H1 (cell line): ENCODE data around the gene IRAK4. TPM values are rescaled to one million over a fixed set of nuclear protein-coding genes. Genes with fewer than 3 reads are reported as not detected.
A peak's percentile ranks its signal among the peaks of the same experiment; 100 is the strongest.

Source experiments
- CTCF ChIA-PET: fragments of 300-600 bp; sonication (Branson Sonifier 250); formaldehyde crosslinking; loops from one replicate; lab custom pipeline; 2021; ENCODE audit not compliant: partially characterized antibody; lab: Charles Lee
- POLR2A ChIA-PET: fragments of 300-600 bp; sonication (Branson Sonifier 250); formaldehyde crosslinking; loops from one replicate; lab custom pipeline; 2021; ENCODE audit warnings: inconsistent platforms; ENCODE audit not compliant: partially characterized antibody; lab: Charles Lee
- DNase-seq, 2 experiments: peaks; one replicate each; pipeline versions ENCODE4 v3.0.0 to v3.0.0-alpha.2; 2010 to 2022; ENCODE audit warnings: low spot score in 2 of 2, low read depth in 1 of 2, mixed read lengths in 1 of 2
- FAIRE-seq: peaks from 2 replicates; lab custom pipeline; 2011; peaks lifted over from hg19 to GRCh38; lab: Jason Lieb, UNC
- H2AFZ ChIP-seq: 2 replicates; pipeline ENCODE4 v1.8.1; 2012; ENCODE audit warnings: low read length, inconsistent platforms
- H2AK5ac ChIP-seq: 2 replicates; pipeline ENCODE4 v1.6.1; 2013; ENCODE audit warnings: low read depth, low read length
- H2BK120ac ChIP-seq: replicated peaks from 2 replicates; pipeline ENCODE3; 2013; ENCODE audit warnings: low read depth, low read length, inconsistent platforms
- H2BK12ac ChIP-seq: 2 replicates; pipeline ENCODE4 v1.6.1; 2013; ENCODE audit warnings: low read depth, low read length
- H2BK15ac ChIP-seq: 2 replicates; pipeline ENCODE4 v1.6.1; 2013; ENCODE audit warnings: low read length
- H2BK20ac ChIP-seq: 2 replicates; pipeline ENCODE4 v1.6.1; 2013; ENCODE audit warnings: low read length
- H2BK5ac ChIP-seq: 2 replicates; pipeline ENCODE4 v1.6.1; 2013; ENCODE audit warnings: low read depth, low read length
- H3K14ac ChIP-seq: 2 replicates; pipeline ENCODE4 v1.6.1; 2013; ENCODE audit warnings: inconsistent platforms; ENCODE audit not compliant: insufficient read length
- H3K18ac ChIP-seq: 2 replicates; pipeline ENCODE4 v1.6.1; 2013; ENCODE audit warnings: low read length; ENCODE audit errors: extremely low read depth
- H3K23ac ChIP-seq: 2 replicates; pipeline ENCODE4 v1.6.1; 2013; ENCODE audit warnings: inconsistent platforms; ENCODE audit not compliant: insufficient read length
- H3K23me2 ChIP-seq: 2 replicates; pipeline ENCODE4 v1.6.1; 2013; ENCODE audit warnings: low read depth, low read length
- H3K27ac ChIP-seq: 2 replicates; pipeline ENCODE4 v1.6.1; 2011; ENCODE audit warnings: low read depth, low read length, inconsistent platforms
- H3K27me3 ChIP-seq, 4 experiments: replicated peaks in 1 of 4; 1 replicate in 1 of 4; 2 replicates in 3 of 4; pipeline versions ENCODE4 v1.6.1 to v1.8.1; 2011 to 2013; ENCODE audit warnings: low read length in 3 of 4, mild to moderate bottlenecking in 3 of 4, inconsistent platforms in 2 of 4, mixed read lengths in 2 of 4, moderate library complexity in 1 of 4; ENCODE audit not compliant: control insufficient read depth in 3 of 4, insufficient read depth in 3 of 4; ENCODE audit errors: extremely low read depth in 1 of 4
- H3K36me3 ChIP-seq, 4 experiments: 2 replicates each; pipeline versions ENCODE4 v1.6.1 to v1.8.1; 2011 to 2013; ENCODE audit warnings: mild to moderate bottlenecking in 4 of 4, low read length in 3 of 4, moderate library complexity in 2 of 4, control low read depth in 1 of 4, inconsistent platforms in 1 of 4; ENCODE audit not compliant: insufficient read depth in 4 of 4, control insufficient read depth in 2 of 4
- H3K4ac ChIP-seq: replicated peaks from 2 replicates; pipeline ENCODE3; 2013; ENCODE audit warnings: low read length, low read depth, mixed read lengths, inconsistent platforms; ENCODE audit not compliant: insufficient read length
- H3K4me1 ChIP-seq, 4 experiments: replicated peaks in 1 of 4; 1 replicate in 1 of 4; 2 replicates in 3 of 4; pipeline versions ENCODE4 v1.6.1 to v1.8.1; 2011 to 2013; ENCODE audit warnings: low read length in 3 of 4, inconsistent platforms in 2 of 4, mixed read lengths in 1 of 4; ENCODE audit not compliant: insufficient read depth in 4 of 4, control insufficient read depth in 3 of 4
- H3K4me2 ChIP-seq, 2 experiments: 2 replicates each; pipeline versions ENCODE4 v1.6.1 to v1.8.1; 2011 to 2013; ENCODE audit warnings: low read depth in 2 of 2, low read length in 2 of 2, control low read depth in 1 of 2, inconsistent platforms in 1 of 2, mild to moderate bottlenecking in 1 of 2; ENCODE audit not compliant: insufficient read depth in 1 of 2
- H3K4me3 ChIP-seq, 4 experiments: fragments of 200-600, 300-600 bp in 1 of 4; sonication (generic), shearing (Covaris generic), sonication (Bioruptor Twin) in 1 of 4; 2 replicates each; pipeline versions ENCODE4 v1.5.1 to v1.8.1; 2011 to 2016; ENCODE audit warnings: low read length in 4 of 4, low read depth in 3 of 4, control low read depth in 2 of 4, inconsistent platforms in 2 of 4, mild to moderate bottlenecking in 2 of 4, mixed read lengths in 1 of 4, moderate library complexity in 1 of 4; ENCODE audit not compliant: insufficient read depth in 2 of 4; ENCODE audit errors: extremely low read depth in 1 of 4
- H3K56ac ChIP-seq: replicated peaks from 2 replicates; pipeline ENCODE3; 2013; ENCODE audit warnings: low read depth, mild to moderate bottlenecking, mixed read lengths, low read length, inconsistent platforms; ENCODE audit not compliant: insufficient read length
- H3K79me1 ChIP-seq: 2 replicates; pipeline ENCODE4 v1.6.1; 2013; ENCODE audit warnings: low read depth, low read length, control low read depth
- H3K79me2 ChIP-seq, 2 experiments: 2 replicates each; pipeline versions ENCODE4 v1.6.1 to v1.8.1; 2012 to 2013; ENCODE audit warnings: low read length in 2 of 2, mild to moderate bottlenecking in 2 of 2, inconsistent platforms in 1 of 2; ENCODE audit not compliant: insufficient read depth in 2 of 2, control insufficient read depth in 1 of 2
- H3K9ac ChIP-seq, 4 experiments: replicated peaks in 1 of 4; 1 replicate in 1 of 4; 2 replicates in 3 of 4; pipeline versions ENCODE4 v1.6.1 to v1.8.1; 2011 to 2013; ENCODE audit warnings: low read depth in 3 of 4, low read length in 3 of 4, control low read depth in 2 of 4, mild to moderate bottlenecking in 2 of 4, moderate library complexity in 2 of 4, inconsistent platforms in 1 of 4; ENCODE audit errors: extremely low read depth in 1 of 4
- H3K9me3 ChIP-seq, 2 experiments: 2 replicates each; pipeline versions ENCODE4 v1.6.1 to v1.8.1; 2012 to 2013; ENCODE audit warnings: mild to moderate bottlenecking in 2 of 2, moderate library complexity in 2 of 2, control low read depth in 1 of 2, inconsistent platforms in 1 of 2, low read depth in 1 of 2, low read length in 1 of 2, mixed read lengths in 1 of 2; ENCODE audit not compliant: insufficient read depth in 2 of 2
- H4K20me1 ChIP-seq, 2 experiments: replicated peaks in 1 of 2; 2 replicates each; pipeline versions ENCODE3 to v1.8.1; 2011 to 2013; ENCODE audit warnings: inconsistent platforms in 2 of 2, low read length in 2 of 2, mild to moderate bottlenecking in 1 of 2; ENCODE audit not compliant: insufficient read depth in 2 of 2, control insufficient read depth in 1 of 2
- H4K5ac ChIP-seq: 2 replicates; pipeline ENCODE4 v1.6.1; 2013; ENCODE audit warnings: low read length, low read depth, mixed read lengths, inconsistent platforms; ENCODE audit not compliant: insufficient read length
- H4K8ac ChIP-seq: 2 replicates; pipeline ENCODE4 v1.8.0; 2013; ENCODE audit warnings: mild to moderate bottlenecking, moderate library complexity, low read length, inconsistent platforms; ENCODE audit not compliant: insufficient read depth; ENCODE audit errors: extremely low read depth
- H4K91ac ChIP-seq: replicated peaks from 2 replicates; pipeline ENCODE3; 2013; ENCODE audit warnings: low read length, mixed read lengths, inconsistent platforms; ENCODE audit not compliant: insufficient read length
- JUND ChIP-seq: IDR thresholded peaks from 2 replicates; pipeline ENCODE4 v1.6.1; 2011; ENCODE audit warnings: mild to moderate bottlenecking, improper control_type of control experiment, low read length
- polyA plus RNA-seq, 7 experiments: library from polyadenylated mRNA; depleted of rRNA in 3 of 7; stranded (reverse) in 5 of 7; unstranded in 2 of 7; fragments of >200 nt in 5 of 7; fragments of 200-250 nt in 2 of 7; gene quantifications; 1 replicate in 5 of 7; 2 replicates in 1 of 7; 4 replicates in 1 of 7; pipeline versions ENCODE4 v1.2.1 to v1.2.3, GENCODE V29; 2011 to 2013; ENCODE audit warnings: missing spikeins in 2 of 7, mixed read lengths in 2 of 7
- total RNA-seq: library from RNA; stranded (reverse); fragmentation: NEBNext Ultra II Directional; extraction: Animal tissue kit (Norgen Biotek cat#: 25700); gene quantifications from 2 replicates; pipeline ENCODE4 v1.2.1, GENCODE V29; 2021
- TF ChIP-seq, protein P1 (sequence below): IDR thresholded peaks from 2 replicates; pipeline ENCODE4 v1.6.1; 2012; ENCODE audit warnings: inconsistent platforms

IRAK4 gene
- total and polyA plus RNA-seq, 2 of the 8 experiments (the other 6 are each of a cell fraction or from before 2014, with no cell fraction given), result 2.3 to 7.7 TPM

DNA sequence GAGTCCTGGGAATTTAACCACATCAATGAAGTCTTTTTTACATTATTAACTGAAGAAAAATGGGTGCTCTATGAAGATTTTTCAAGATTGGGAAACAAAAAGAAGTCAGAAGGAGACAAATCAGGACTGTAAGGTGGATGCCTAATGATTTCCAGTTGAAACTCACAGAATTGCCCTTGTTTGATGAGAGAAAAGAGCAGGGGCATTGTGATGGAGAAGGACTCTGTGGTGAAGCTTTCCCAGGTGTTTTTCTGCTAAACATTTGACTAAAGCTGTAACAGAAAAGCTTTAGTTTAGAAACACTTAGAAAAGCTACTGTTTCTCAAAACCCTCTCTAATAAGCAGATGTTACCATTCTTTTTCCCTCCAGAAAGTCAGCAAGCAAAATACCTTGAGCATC, 5.8 kb downstream of the IRAK4 start:
- Histone ChIP-seq H3K18ac (no peak overlapping the region), H3K4ac (no peak overlapping the region), H3K23me2 (no peaks in the 10 kb centered on the region)
- TF ChIP-seq, protein P1, sequence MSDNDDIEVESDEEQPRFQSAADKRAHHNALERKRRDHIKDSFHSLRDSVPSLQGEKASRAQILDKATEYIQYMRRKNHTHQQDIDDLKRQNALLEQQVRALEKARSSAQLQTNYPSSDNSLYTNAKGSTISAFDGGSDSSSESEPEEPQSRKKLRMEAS, result no peak
- no peak for TF ChIP-seq JUND
- TF ChIP-seq, all 59 proteins: peak for 0
- no peaks in the 10 kb centered on the region for H3K36me3 ChIP-seq
- ChIA-PET CTCF (interaction anchor here (3.1 kb wide), 1 partner anchor 12 kb away, joined by 15 read pairs; no protein-coding TSS in a partner anchor), POLR2A (no interaction called here)
- no peak overlapping the region for H4K8ac ChIP-seq
- H3K4me3 ChIP-seq, result no peak overlapping the region
- H3K9me3 ChIP-seq, result no peaks in the 10 kb centered on the region
- no peak overlapping the region for H2BK120ac ChIP-seq
- no peak overlapping the region; a peak in 1 of 4 replicates for H3K4me2 ChIP-seq
- H4K5ac ChIP-seq, result no peak overlapping the region
- no peak overlapping the region for H3K9ac ChIP-seq
- no peaks in the 10 kb centered on the region for H3K79me2 ChIP-seq
- FAIRE-seq, result no peak
- no peaks in the 10 kb centered on the region for H3K27me3 ChIP-seq
- H3K56ac ChIP-seq, result no peak overlapping the region
- peak overlapping the region; percentile 38; the same call in 1 of the 2 replicates for H3K27ac ChIP-seq
- no peak overlapping the region for H3K14ac ChIP-seq
- H2AFZ ChIP-seq, result no peak overlapping the region
- peaks cover 0 to 14% (median 6%) of the 10 kb centered on the region in 4 experiments; a peak in 5 of 7 replicates for H3K4me1 ChIP-seq
- H3K79me1 ChIP-seq, result no peaks in the 10 kb centered on the region
- no peaks in the 10 kb centered on the region for H4K20me1 ChIP-seq
- no peak overlapping the region for H2AK5ac ChIP-seq
- no peak overlapping the region for H3K23ac ChIP-seq
- no peak overlapping the region for H2BK12ac ChIP-seq
- no peak overlapping the region for H2BK15ac ChIP-seq
- H4K91ac ChIP-seq, result no peak overlapping the region
- no peak overlapping the region for H2BK20ac ChIP-seq
- no peak overlapping the region for H2BK5ac ChIP-seq
- no peak for DNase-seq
